GM18519 (cell line): ENCODE measurements around the gene AURKB.
"Not testable (repeated sequence)": the region's sequence is repeated elsewhere in the genome, so short reads cannot be mapped to it uniquely, and the experiment has no call there.

Experiments used
- ATAC-seq: cut with Tn5 transposase; IDR thresholded peaks from one replicate; pipeline ENCODE4 v1.9.1; 2021; ENCODE audit warnings: mild to moderate bottlenecking, moderate library complexity; ENCODE audit not compliant: unreplicated experiment, low FRiP score

AURKB gene

DNA sequence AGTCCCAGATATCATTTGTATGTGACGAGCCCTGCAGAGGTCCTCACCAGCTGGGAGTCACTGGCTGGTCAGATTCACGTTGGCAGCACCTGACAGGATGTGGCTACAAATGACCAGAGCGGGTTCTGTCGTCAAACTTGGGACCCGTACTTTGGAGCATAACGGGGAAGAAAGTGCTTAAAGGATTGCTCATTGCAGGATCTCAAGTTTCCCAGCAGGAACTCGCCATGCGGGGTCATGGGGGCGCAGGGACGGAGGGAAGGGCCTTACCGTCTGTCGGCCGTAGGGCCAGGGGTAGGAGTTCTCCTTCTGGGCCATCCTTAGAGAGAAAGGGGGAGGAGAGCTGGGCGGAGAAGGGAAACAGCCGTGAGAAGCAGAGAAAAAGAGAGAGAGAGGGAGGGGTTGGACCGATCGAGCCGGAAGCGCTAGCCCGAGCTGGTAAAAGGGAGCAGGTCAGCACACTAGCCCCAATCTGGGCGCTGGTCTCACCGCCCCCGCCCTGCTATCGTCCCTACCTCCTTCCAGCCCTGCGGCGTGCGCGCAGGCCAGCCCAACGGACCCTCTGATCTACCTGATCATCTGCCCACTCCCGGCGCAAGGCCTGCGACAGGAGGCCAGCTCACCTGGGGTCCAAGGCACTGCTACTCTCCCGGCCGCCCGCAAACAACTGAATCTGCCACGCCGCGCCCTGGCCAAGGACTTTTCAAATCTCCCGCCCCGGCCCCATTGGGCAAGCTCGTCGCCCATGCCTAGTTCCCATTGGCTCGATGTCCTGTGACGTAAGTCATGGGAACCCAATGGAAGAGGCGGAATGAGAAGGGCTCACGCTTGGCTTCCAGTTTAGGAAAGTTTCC, at the start of gene AURKB:
AURKB (minus strand) TSS at position 669 of the 854 bp plus-strand sequence; CDS start at position 318, 351 bp downstream.
- peak; percentile 56 for ATAC-seq

- no peak for ATAC-seq
Measured at GRCh38 chr17:8257801-8258200, 47.4 kb upstream of the AURKB start.

DNA sequence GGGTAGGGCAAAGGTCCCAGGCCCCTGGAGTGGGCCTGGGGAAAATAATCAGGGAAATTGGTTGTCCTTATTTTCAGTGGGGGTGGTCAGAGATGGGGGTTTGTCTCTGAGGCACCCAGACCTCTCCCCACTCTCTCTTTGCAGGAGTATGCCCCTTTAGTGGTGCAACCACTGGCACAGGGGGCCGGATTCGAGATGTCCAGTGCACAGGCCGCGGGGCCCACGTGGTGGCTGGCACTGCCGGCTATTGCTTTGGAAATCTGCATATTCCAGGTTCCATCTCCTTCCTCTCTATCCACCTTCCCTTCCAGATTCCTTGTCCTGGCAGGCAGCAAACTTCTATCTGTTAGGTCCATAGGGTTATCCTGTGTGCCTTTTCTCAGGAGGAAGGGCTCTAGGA, 46.3 kb upstream of the AURKB start:
- ATAC-seq, result no peak

GRCh38 chr17:8256291-8256690, 45.9 kb upstream of the AURKB start:
- ATAC-seq, result no peak

GRCh38 chr17:8255499-8255898, 45.1 kb upstream of the AURKB start:
- ATAC-seq, result no peak

GRCh38 chr17:8254881-8255280, 44.5 kb upstream of the AURKB start:
- no peak for ATAC-seq

DNA sequence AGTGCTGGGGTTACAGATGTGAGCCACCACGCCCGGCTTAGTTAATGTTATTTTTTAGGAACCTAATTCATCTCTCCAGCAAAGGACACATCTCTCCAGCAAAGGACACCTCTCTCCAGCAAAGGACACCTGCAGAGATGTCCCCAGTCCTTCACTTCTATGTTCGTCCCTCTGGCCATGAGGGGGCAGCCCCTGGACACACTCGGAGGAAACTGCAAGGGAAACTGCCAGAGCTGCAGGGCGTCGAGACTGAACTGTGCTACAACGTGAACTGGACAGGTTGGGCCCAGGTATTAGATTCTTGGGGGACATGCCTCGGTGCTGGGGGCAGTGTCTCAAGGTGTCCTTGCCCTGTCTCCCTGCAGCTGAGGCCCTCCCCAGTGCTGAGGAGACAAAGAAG, 43.4 kb upstream of the AURKB start:
- no peak for ATAC-seq

- not testable (repeated sequence) for ATAC-seq
Measured at GRCh38 chr17:8251411-8251810, 41.0 kb upstream of the AURKB start.

- no peak for ATAC-seq
Measured at GRCh38 chr17:8249621-8250500, 39.5 kb upstream of the AURKB start.

GRCh38 chr17:8248751-8249607, 38.6 kb upstream of the AURKB start, which contains the start of gene PFAS:
TSS of gene PFAS (plus strand) at chr17:8249289. CDS start at chr17:8253938, 4,649 bp downstream.
- ATAC-seq, result peak; percentile 36

DNA sequence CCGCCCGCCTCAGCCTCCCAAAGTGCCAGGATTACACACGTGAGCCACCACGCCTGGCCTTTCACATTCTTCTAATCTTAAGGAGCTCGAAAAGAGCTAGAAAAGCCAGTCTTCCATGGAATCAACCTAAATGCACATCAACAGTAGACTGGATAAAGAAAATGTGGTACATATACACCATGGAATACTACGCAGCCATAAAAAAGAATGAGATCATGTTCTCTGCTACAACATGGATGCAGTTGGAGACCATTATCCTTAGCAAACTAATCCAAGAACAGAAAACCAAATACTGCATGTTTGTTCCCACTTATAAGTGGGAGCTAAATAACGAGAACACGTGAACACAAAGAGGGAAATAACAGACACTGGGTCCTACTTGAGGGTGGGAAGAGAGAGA, 34.4 kb upstream of the AURKB start:
- ATAC-seq, result no peak

DNA sequence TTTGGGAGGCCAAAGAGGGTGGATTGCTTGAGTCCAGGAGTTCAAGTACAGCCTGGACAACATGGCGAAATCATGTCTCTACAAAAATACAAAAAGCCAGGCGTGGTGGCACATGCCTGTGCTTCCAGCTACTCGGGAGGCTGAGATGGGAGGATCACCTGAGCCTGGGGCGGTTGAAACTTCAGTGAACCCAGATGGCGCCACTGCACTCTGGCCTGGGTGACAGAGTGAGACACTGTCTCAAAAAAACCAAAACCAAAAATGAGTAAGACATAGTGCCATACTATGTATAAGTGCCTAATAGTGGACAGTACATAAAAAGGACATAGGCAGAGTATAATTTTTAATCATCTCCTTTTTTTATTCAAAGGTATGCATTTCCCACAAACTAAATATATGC, 33.5 kb upstream of the AURKB start:
- ATAC-seq, result no peak

- no peak for ATAC-seq
Measured at GRCh38 chr17:8237886-8238285, 27.5 kb upstream of the AURKB start.

- no peak for ATAC-seq
Measured at GRCh38 chr17:8237175-8237574, 26.8 kb upstream of the AURKB start.

- ATAC-seq, result no peak
Measured at GRCh38 chr17:8235676-8236075, 25.3 kb upstream of the AURKB start.

DNA sequence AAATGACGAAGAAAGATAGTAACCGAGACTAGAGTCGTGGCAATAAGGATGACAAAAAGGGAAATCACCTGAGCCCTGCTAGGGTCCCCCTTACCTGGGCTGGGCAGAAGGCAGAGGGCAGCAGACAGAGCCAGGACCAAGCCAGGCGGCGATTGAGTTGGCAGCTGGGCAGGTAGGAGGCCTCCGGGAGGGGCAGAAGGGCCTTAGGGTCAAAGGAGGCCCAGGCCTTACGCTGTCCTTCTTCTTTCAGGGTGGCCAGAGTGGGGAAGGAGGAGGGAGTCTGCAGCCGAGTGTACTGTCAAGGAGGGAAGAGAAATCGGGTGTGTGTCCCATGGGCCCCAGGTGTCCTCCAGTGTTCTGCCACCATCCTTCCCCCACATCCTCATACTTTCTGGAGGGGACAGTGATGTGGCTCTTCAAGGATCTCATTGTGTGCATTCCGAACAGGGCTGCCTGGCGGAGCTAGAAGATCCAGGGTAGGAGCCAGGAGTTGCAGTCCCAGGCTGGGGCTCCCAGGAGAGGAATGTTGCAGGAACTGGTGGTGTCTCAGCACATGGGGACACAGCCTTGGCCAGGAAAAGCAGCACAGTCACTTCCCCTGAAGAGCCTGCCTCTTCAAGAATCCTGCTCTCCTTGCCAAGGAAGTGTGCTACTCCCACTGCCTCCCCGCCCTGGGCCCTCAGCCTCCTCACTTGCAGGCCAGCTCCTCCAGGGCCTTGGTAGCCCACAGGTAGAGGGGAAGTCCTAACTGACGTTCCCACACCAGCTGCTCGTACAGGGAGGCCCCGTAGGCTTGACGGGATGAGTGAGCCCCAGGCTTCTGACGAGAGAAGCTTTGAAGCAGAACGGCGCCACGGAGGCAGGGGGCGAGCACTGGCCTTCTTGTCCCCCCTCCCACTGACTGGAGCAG, 24.2 kb upstream of the AURKB start:
- no peak for ATAC-seq

DNA sequence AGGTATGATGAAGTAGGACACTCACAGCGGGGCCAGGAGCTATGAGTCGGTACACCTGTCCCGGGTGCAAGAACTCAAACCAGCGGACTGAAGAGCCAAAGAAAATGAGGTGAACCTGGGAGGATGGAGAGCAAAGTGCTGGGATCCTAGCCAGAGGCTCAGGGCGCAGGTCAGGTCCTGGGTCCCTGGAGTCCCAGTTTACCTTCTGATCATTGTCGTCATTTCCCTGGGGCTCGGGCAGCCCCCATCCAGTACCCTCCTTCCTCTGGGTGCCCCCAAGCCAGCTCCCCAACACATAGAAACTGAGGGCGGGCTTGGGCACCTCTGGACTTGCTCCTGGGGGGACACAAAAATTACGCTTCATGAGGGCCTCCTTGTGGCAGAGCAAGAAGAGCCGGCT, 21.3 kb upstream of the AURKB start:
- ATAC-seq, result no peak

DNA sequence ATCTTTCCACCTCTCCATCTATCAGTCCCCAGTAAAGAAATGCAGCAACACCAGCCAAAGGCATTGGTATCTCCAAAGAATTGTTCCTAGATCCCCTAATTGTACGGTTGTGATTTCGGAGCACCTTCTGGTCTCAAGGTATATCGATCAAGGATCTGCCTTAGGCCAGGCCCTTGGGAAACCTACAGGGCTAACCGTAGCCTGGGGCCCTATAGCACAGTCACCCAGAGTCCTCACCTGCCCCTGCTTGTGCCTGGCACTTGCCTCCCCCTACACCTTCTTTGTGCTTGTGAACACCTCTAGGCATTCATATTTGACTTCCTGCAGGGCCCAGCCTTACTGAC, 16.8 kb upstream of the AURKB start:
- ATAC-seq, result no peak

GRCh38 chr17:8226536-8227237, 16.3 kb upstream of the AURKB start:
- ATAC-seq, result no peak
